ENCODE measurements around the gene RPL34.
A peak's percentile ranks its signal among the peaks of the same experiment; 100 is the strongest.

The RPL34 gene

GRCh38 chr4:108601532-108601931 is 18.8 kb upstream of the RPL34 start:
- peaks cover 4% of the 10 kb centered on the region; the same call in 1 of the 2 replicates for H3K9me3 ChIP-seq (ENCODE audit: insufficient read depth, low read depth, low read length)
- H3K9ac ChIP-seq (ENCODE audit: low read depth, low read length): no peak overlapping the region
- no peaks in the 10 kb centered on the region for H3K4me1 ChIP-seq (ENCODE audit: insufficient read depth, low read length)
- H3K27ac ChIP-seq (ENCODE audit: low read length): no peak overlapping the region
- no peaks in the 10 kb centered on the region for H3K36me3 ChIP-seq (ENCODE audit: insufficient read depth, low read depth, low read length)
- no peaks in the 10 kb centered on the region for H3K27me3 ChIP-seq (ENCODE audit: insufficient read depth, low read length)
- H3K4me3 ChIP-seq (ENCODE audit: low read length): no peak overlapping the region

GRCh38 chr4:108602163-108602562 is 18.2 kb upstream of the RPL34 start:
- H3K27me3 ChIP-seq (ENCODE audit: insufficient read depth, low read length): no peaks in the 10 kb centered on the region
- no peak overlapping the region for H3K4me3 ChIP-seq (ENCODE audit: low read length)

GRCh38 chr4:108607079-108607815 is 13.1 kb upstream of the RPL34 start:
- Histone ChIP-seq H3K4me3 (ENCODE audit: low read length) (no peak overlapping the region), H3K27ac (ENCODE audit: low read length) (no peak overlapping the region), H3K9ac (ENCODE audit: low read depth, low read length) (no peak overlapping the region), H3K27me3 (ENCODE audit: insufficient read depth, low read length) (no peaks in the 10 kb centered on the region), H3K36me3 (ENCODE audit: insufficient read depth, low read depth, low read length) (no peaks in the 10 kb centered on the region), H3K9me3 (ENCODE audit: insufficient read depth, low read depth, low read length) (peaks cover 7% of the 10 kb centered on the region; the same call in 1 of the 2 replicates), H3K4me1 (ENCODE audit: insufficient read depth, low read length) (peaks cover 4% of the 10 kb centered on the region)

More at GRCh38 chr4:108602163-108602562, 18.2 kb upstream of the RPL34 start:
- H3K36me3 ChIP-seq (ENCODE audit: insufficient read depth, low read depth, low read length): no peaks in the 10 kb centered on the region
- H3K9ac ChIP-seq (ENCODE audit: low read depth, low read length): no peak overlapping the region
- H3K27ac ChIP-seq (ENCODE audit: low read length): no peak overlapping the region
- H3K9me3 ChIP-seq (ENCODE audit: insufficient read depth, low read depth, low read length): peaks cover 7% of the 10 kb centered on the region; the same call in 1 of the 2 replicates
- H3K4me1 ChIP-seq (ENCODE audit: insufficient read depth, low read length): no peaks in the 10 kb centered on the region

GRCh38 chr4:108611365-108611764 is 9.0 kb upstream of the RPL34 start:
- no peak overlapping the region for H3K27ac ChIP-seq (ENCODE audit: low read length)
- no peak overlapping the region for H3K9ac ChIP-seq (ENCODE audit: low read depth, low read length)
- no peaks in the 10 kb centered on the region for H3K36me3 ChIP-seq (ENCODE audit: insufficient read depth, low read depth, low read length)
- H3K9me3 ChIP-seq (ENCODE audit: insufficient read depth, low read depth, low read length): peaks cover 10% of the 10 kb centered on the region; the same call in 1 of the 2 replicates
- no peak overlapping the region for H3K4me3 ChIP-seq (ENCODE audit: low read length)
- H3K27me3 ChIP-seq (ENCODE audit: insufficient read depth, low read length): no peaks in the 10 kb centered on the region
- H3K4me1 ChIP-seq (ENCODE audit: insufficient read depth, low read length): peaks cover 4% of the 10 kb centered on the region

GRCh38 chr4:108612365-108612764 is 8.0 kb upstream of the RPL34 start:
- Histone ChIP-seq H3K27me3 (ENCODE audit: insufficient read depth, low read length) (no peaks in the 10 kb centered on the region), H3K9ac (ENCODE audit: low read depth, low read length) (no peak overlapping the region), H3K4me3 (ENCODE audit: low read length) (no peak overlapping the region), H3K27ac (ENCODE audit: low read length) (no peak overlapping the region), H3K4me1 (ENCODE audit: insufficient read depth, low read length) (peaks cover 4% of the 10 kb centered on the region), H3K36me3 (ENCODE audit: insufficient read depth, low read depth, low read length) (no peaks in the 10 kb centered on the region), H3K9me3 (ENCODE audit: insufficient read depth, low read depth, low read length) (peaks cover 5% of the 10 kb centered on the region; the same call in 1 of the 2 replicates)

GRCh38 chr4:108619372-108620100 is 840 bp upstream of the RPL34 start:
- Histone ChIP-seq H3K36me3 (ENCODE audit: insufficient read depth, low read depth, low read length) (peaks cover 36% of the 10 kb centered on the region), H3K27ac (ENCODE audit: low read length) (no peak overlapping the region), H3K4me1 (ENCODE audit: insufficient read depth, low read length) (peaks cover 9% of the 10 kb centered on the region; the same call in 1 of the 2 replicates), H3K9me3 (ENCODE audit: insufficient read depth, low read depth, low read length) (peaks cover 5% of the 10 kb centered on the region; the same call in 1 of the 2 replicates), H3K4me3 (ENCODE audit: low read length) (peak overlapping the region; percentile 94), H3K27me3 (ENCODE audit: insufficient read depth, low read length) (no peaks in the 10 kb centered on the region), H3K9ac (ENCODE audit: low read depth, low read length) (no peak overlapping the region)

GRCh38 chr4:108620933-108621905 is 843 bp downstream of the RPL34 start:
- Histone ChIP-seq H3K27ac (ENCODE audit: low read length) (peak overlapping the region; percentile 84), H3K27me3 (ENCODE audit: insufficient read depth, low read length) (no peaks in the 10 kb centered on the region), H3K36me3 (ENCODE audit: insufficient read depth, low read depth, low read length) (peaks cover 53% of the 10 kb centered on the region), H3K4me1 (ENCODE audit: insufficient read depth, low read length) (peaks cover 9% of the 10 kb centered on the region; the same call in 1 of the 2 replicates), H3K9me3 (ENCODE audit: insufficient read depth, low read depth, low read length) (no peaks in the 10 kb centered on the region), H3K9ac (ENCODE audit: low read depth, low read length) (peak overlapping the region; percentile 99), H3K4me3 (ENCODE audit: low read length) (peak overlapping the region; percentile 94)

GRCh38 chr4:108622022-108622421 is 1.6 kb downstream of the RPL34 start:
- Histone ChIP-seq H3K27me3 (ENCODE audit: insufficient read depth, low read length) (no peaks in the 10 kb centered on the region), H3K36me3 (ENCODE audit: insufficient read depth, low read depth, low read length) (peaks cover 61% of the 10 kb centered on the region), H3K4me1 (ENCODE audit: insufficient read depth, low read length) (peaks cover 9% of the 10 kb centered on the region; the same call in 1 of the 2 replicates), H3K4me3 (ENCODE audit: low read length) (peak overlapping the region; percentile 94), H3K9me3 (ENCODE audit: insufficient read depth, low read depth, low read length) (no peaks in the 10 kb centered on the region), H3K9ac (ENCODE audit: low read depth, low read length) (peak overlapping the region; percentile 99), H3K27ac (ENCODE audit: low read length) (no peak overlapping the region)

GRCh38 chr4:108622828-108623227 is 2.5 kb downstream of the RPL34 start:
- H3K27me3 ChIP-seq (ENCODE audit: insufficient read depth, low read length): no peaks in the 10 kb centered on the region
- no peak overlapping the region for H3K27ac ChIP-seq (ENCODE audit: low read length)
- peaks cover 9% of the 10 kb centered on the region; the same call in 1 of the 2 replicates for H3K4me1 ChIP-seq (ENCODE audit: insufficient read depth, low read length)
- H3K36me3 ChIP-seq (ENCODE audit: insufficient read depth, low read depth, low read length): peaks cover 69% of the 10 kb centered on the region
- H3K9me3 ChIP-seq (ENCODE audit: insufficient read depth, low read depth, low read length): no peaks in the 10 kb centered on the region
- H3K9ac ChIP-seq (ENCODE audit: low read depth, low read length): peak overlapping the region; percentile 99; the same call in 1 of the 2 replicates
- H3K4me3 ChIP-seq (ENCODE audit: low read length): peak overlapping the region; percentile 94

GRCh38 chr4:108624263-108625056 is 4.1 kb downstream of the RPL34 start:
- Histone ChIP-seq H3K9ac (ENCODE audit: low read depth, low read length) (peak overlapping the region; percentile 64; the same call in 1 of the 2 replicates), H3K27me3 (ENCODE audit: insufficient read depth, low read length) (no peaks in the 10 kb centered on the region), H3K27ac (ENCODE audit: low read length) (no peak overlapping the region), H3K4me3 (ENCODE audit: low read length) (peak overlapping the region; percentile 94; the same call in 1 of the 2 replicates), H3K36me3 (ENCODE audit: insufficient read depth, low read depth, low read length) (peaks cover 85% of the 10 kb centered on the region), H3K4me1 (ENCODE audit: insufficient read depth, low read length) (peaks cover 9% of the 10 kb centered on the region; the same call in 1 of the 2 replicates), H3K9me3 (ENCODE audit: insufficient read depth, low read depth, low read length) (no peaks in the 10 kb centered on the region)
